ENCODE measurements around the gene PLOD1.
A peak's percentile ranks its signal among the peaks of the same experiment; 100 is the strongest.

The PLOD1 gene

GRCh38 chr1:11913291-11913690, 21.2 kb upstream of the PLOD1 start:
- H3K4me3 ChIP-seq (ENCODE audit: low read length): no peak overlapping the region
- H3K9me2 ChIP-seq (replicated peaks; ENCODE audit: control insufficient read depth, low read length): no peaks in the 10 kb centered on the region
- peaks cover 9% of the 10 kb centered on the region for H3K36me3 ChIP-seq (ENCODE audit: control insufficient read depth, low read length)
- H3K79me2 ChIP-seq (ENCODE audit: control insufficient read depth, low read length): no peaks in the 10 kb centered on the region
- H3F3A ChIP-seq (ENCODE audit: control insufficient read depth, insufficient read depth): peaks cover 25% of the 10 kb centered on the region
- no peak overlapping the region for H3K27ac ChIP-seq (ENCODE audit: low read depth, low read length)
- no peaks in the 10 kb centered on the region for H4K20me1 ChIP-seq (ENCODE audit: control insufficient read depth, insufficient read depth, low read depth, low read length)
- no peaks in the 10 kb centered on the region for H3K9me3 ChIP-seq (ENCODE audit: control insufficient read depth, insufficient read depth, low read length)
- TF ChIP-seq EZH2phosphoT487 (IDR thresholded peaks at IDR 0.05; ENCODE audit: borderline replicate concordance, low read length): no peak
- TF ChIP-seq, protein P1, sequence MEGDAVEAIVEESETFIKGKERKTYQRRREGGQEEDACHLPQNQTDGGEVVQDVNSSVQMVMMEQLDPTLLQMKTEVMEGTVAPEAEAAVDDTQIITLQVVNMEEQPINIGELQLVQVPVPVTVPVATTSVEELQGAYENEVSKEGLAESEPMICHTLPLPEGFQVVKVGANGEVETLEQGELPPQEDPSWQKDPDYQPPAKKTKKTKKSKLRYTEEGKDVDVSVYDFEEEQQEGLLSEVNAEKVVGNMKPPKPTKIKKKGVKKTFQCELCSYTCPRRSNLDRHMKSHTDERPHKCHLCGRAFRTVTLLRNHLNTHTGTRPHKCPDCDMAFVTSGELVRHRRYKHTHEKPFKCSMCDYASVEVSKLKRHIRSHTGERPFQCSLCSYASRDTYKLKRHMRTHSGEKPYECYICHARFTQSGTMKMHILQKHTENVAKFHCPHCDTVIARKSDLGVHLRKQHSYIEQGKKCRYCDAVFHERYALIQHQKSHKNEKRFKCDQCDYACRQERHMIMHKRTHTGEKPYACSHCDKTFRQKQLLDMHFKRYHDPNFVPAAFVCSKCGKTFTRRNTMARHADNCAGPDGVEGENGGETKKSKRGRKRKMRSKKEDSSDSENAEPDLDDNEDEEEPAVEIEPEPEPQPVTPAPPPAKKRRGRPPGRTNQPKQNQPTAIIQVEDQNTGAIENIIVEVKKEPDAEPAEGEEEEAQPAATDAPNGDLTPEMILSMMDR (IDR thresholded peaks at IDR 0.05; ENCODE audit: low read depth, low read length, poor library complexity, severe bottlenecking): no peak
- H3K4me2 ChIP-seq (ENCODE audit: low read length): no peak overlapping the region
- H3K27me3 ChIP-seq (ENCODE audit: control insufficient read depth, low read length): no peaks in the 10 kb centered on the region
- H3K4me1 ChIP-seq (ENCODE audit: control insufficient read depth, low read length): peaks cover 54% of the 10 kb centered on the region

DNA sequence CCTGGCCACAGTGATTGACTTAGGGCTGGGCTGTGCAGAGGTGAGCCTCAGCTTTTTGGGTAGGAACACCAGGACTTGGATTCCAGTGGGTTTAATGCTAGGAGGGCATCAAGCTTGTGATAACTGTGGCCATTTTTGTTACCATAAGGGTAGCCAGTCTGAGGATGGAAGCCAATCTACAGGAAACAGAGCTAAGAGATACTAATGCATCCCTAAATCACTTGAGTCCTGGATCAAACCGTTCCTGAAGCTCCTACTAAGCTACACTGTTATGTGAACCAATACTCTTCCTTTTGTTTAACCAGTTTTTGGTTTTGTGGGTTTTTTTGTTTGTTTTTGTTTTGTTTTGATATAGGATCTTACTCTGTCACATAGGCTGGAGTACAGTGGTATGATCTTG, 20.5 kb upstream of the PLOD1 start:
- Histone ChIP-seq H3K4me3 (ENCODE audit: low read length) (no peak overlapping the region; the same call in 1 of the 2 replicates), H3K27ac (ENCODE audit: low read depth, low read length) (peak overlapping the region; percentile 95), H3K4me2 (ENCODE audit: low read length) (peak overlapping the region; percentile 79), H3K36me3 (ENCODE audit: control insufficient read depth, low read length) (peaks cover 13% of the 10 kb centered on the region), H3K9me3 (ENCODE audit: control insufficient read depth, insufficient read depth, low read length) (no peaks in the 10 kb centered on the region), H3K4me1 (ENCODE audit: control insufficient read depth, low read length) (peaks cover 48% of the 10 kb centered on the region), H3K27me3 (ENCODE audit: control insufficient read depth, low read length) (no peaks in the 10 kb centered on the region), H3K79me2 (ENCODE audit: control insufficient read depth, low read length) (peaks cover 6% of the 10 kb centered on the region), H3K9me2 (replicated peaks; ENCODE audit: control insufficient read depth, low read length) (no peaks in the 10 kb centered on the region), H4K20me1 (ENCODE audit: control insufficient read depth, insufficient read depth, low read depth, low read length) (no peaks in the 10 kb centered on the region), H3F3A (ENCODE audit: control insufficient read depth, insufficient read depth) (peaks cover 18% of the 10 kb centered on the region)
- TF ChIP-seq EZH2phosphoT487 (IDR thresholded peaks at IDR 0.05; ENCODE audit: borderline replicate concordance, low read length): no peak
- TF ChIP-seq, protein P1 (IDR thresholded peaks at IDR 0.05; ENCODE audit: low read depth, low read length, poor library complexity, severe bottlenecking): no peak

GRCh38 chr1:11918799-11919519, 15.6 kb upstream of the PLOD1 start:
- H3K4me3 ChIP-seq (ENCODE audit: low read length): no peak overlapping the region
- TF ChIP-seq, protein P1 (IDR thresholded peaks at IDR 0.05; ENCODE audit: low read depth, low read length, poor library complexity, severe bottlenecking): no peak
- no peak for TF ChIP-seq EZH2phosphoT487 (IDR thresholded peaks at IDR 0.05; ENCODE audit: borderline replicate concordance, low read length)
- no peaks in the 10 kb centered on the region for H3K9me2 ChIP-seq (replicated peaks; ENCODE audit: control insufficient read depth, low read length)
- H3K4me1 ChIP-seq (ENCODE audit: control insufficient read depth, low read length): peaks cover 31% of the 10 kb centered on the region
- H4K20me1 ChIP-seq (ENCODE audit: control insufficient read depth, insufficient read depth, low read depth, low read length): 0 out of 2 replicates have a peak, but pooled peaks cover 3% of the 10 kb centered on the region
- no peaks in the 10 kb centered on the region for H3K27me3 ChIP-seq (ENCODE audit: control insufficient read depth, low read length)
- peaks cover 13% of the 10 kb centered on the region for H3F3A ChIP-seq (ENCODE audit: control insufficient read depth, insufficient read depth)
- peaks cover 53% of the 10 kb centered on the region for H3K36me3 ChIP-seq (ENCODE audit: control insufficient read depth, low read length)
- H3K9me3 ChIP-seq (ENCODE audit: control insufficient read depth, insufficient read depth, low read length): no peaks in the 10 kb centered on the region
- H3K27ac ChIP-seq (ENCODE audit: low read depth, low read length): no peak overlapping the region
- peaks cover 52% of the 10 kb centered on the region for H3K79me2 ChIP-seq (ENCODE audit: control insufficient read depth, low read length)
- no peak overlapping the region for H3K4me2 ChIP-seq (ENCODE audit: low read length)
